HL-60 (cell line): ENCODE measurements around the gene ATXN3.
"Not testable (repeated sequence)": the region's sequence is repeated elsewhere in the genome, so short reads cannot be mapped to it uniquely, and the experiment has no call there.

ENCODE experiments used
- POLR2AphosphoS5 ChIP-seq: IDR thresholded peaks from 2 replicates; pipeline ENCODE4 v1.6.1; 2012; ENCODE audit warnings: low read depth
- TF ChIP-seq, protein P1 (sequence below): IDR thresholded peaks from one replicate; pipeline ENCODE4 v1.5.1; 2011; ENCODE audit warnings: low read length, control low read depth, inconsistent platforms; ENCODE audit not compliant: insufficient read depth

DNA sequence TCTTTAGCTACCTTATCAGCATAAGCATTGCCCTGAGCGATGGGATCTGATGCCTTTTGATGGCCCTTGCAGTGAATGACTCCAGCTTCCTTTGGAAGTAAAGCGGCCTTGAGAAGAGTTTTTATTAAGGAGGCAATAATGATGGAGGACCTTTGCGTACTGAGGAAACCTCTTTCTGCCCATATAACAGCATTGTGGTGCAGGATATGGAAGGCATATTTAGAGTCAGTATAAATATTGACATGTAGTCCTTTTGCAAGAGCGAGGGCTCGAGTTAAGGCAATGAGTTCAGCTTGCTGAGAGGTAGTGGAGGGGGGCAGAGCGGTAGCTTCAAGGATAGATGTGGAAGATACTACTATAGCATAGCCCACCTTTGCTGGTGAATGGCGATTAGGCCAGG is 60.5 kb downstream of the ATXN3 start:
- TF ChIP-seq, protein P1, sequence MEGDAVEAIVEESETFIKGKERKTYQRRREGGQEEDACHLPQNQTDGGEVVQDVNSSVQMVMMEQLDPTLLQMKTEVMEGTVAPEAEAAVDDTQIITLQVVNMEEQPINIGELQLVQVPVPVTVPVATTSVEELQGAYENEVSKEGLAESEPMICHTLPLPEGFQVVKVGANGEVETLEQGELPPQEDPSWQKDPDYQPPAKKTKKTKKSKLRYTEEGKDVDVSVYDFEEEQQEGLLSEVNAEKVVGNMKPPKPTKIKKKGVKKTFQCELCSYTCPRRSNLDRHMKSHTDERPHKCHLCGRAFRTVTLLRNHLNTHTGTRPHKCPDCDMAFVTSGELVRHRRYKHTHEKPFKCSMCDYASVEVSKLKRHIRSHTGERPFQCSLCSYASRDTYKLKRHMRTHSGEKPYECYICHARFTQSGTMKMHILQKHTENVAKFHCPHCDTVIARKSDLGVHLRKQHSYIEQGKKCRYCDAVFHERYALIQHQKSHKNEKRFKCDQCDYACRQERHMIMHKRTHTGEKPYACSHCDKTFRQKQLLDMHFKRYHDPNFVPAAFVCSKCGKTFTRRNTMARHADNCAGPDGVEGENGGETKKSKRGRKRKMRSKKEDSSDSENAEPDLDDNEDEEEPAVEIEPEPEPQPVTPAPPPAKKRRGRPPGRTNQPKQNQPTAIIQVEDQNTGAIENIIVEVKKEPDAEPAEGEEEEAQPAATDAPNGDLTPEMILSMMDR, result not testable (repeated sequence)
- not testable (repeated sequence) for TF ChIP-seq POLR2AphosphoS5
